B cell (primary cell): Measurements from ENCODE around the gene GPRC6A. TPM values are rescaled to one million over a fixed set of nuclear protein-coding genes. Genes with fewer than 3 reads are reported as not detected.

ENCODE experiments used
- ATAC-seq: fragments of 200-7000 bp; cut with Tn5 transposase; one replicate; pipeline ENCODE4 v1.10.0; 2021; ENCODE audit warnings: low read depth, mild to moderate bottlenecking, moderate number of reproducible peaks, moderate library complexity
- CTCF ChIA-PET: fragments of 350-600 bp; sonication (Branson Sonifier 250); formaldehyde crosslinking; loops from one replicate; lab custom pipeline; 2021; ENCODE audit warnings: antibody characterized with exemption, inconsistent platforms; lab: Charles Lee
- POLR2A ChIA-PET: fragments of 350-600 bp; sonication (Branson Sonifier 250); formaldehyde crosslinking; loops from one replicate; lab custom pipeline; 2021; ENCODE audit warnings: antibody characterized with exemption; lab: Charles Lee
- DNase-seq: peaks from one replicate; pipeline ENCODE4 v3.0.0; 2013
- H2AFZ ChIP-seq: 2 replicates; pipeline ENCODE4 v1.6.1; 2012; ENCODE audit warnings: mild to moderate bottlenecking, low read depth, low read length; ENCODE audit not compliant: insufficient read depth, poor library complexity, severe bottlenecking
- H3K27ac ChIP-seq, 2 donors: 1 replicate in 1 of 2; 2 replicates in 1 of 2; pipeline ENCODE4 v1.5.1; 2012 to 2013; ENCODE audit warnings: low read length in 2 of 2, mild to moderate bottlenecking in 2 of 2, moderate library complexity in 1 of 2
- H3K27me3 ChIP-seq, 4 experiments: fragments of 200-600 bp in 1 of 4; sonication (generic) in 1 of 4; replicated peaks in 1 of 4; 1 replicate in 2 of 4; 2 replicates in 2 of 4; pipeline versions ENCODE4 v1.6.1 to v1.7.0; 2013 to 2016; ENCODE audit warnings: low read length in 3 of 4, mild to moderate bottlenecking in 2 of 4, mixed read lengths in 1 of 4, moderate library complexity in 1 of 4; ENCODE audit not compliant: insufficient read depth in 4 of 4, control insufficient read depth in 3 of 4; ENCODE audit errors: control extremely low read depth in 1 of 4
- H3K36me3 ChIP-seq, 2 experiments: replicated peaks in 1 of 2; 1 replicate in 1 of 2; 2 replicates in 1 of 2; pipeline versions ENCODE4 v1.6.1 to v1.7.1; 2013; ENCODE audit warnings: low read length in 1 of 2; ENCODE audit not compliant: insufficient read depth in 2 of 2, control insufficient read depth in 1 of 2; ENCODE audit errors: control extremely low read depth in 1 of 2, extremely low read depth in 1 of 2
- H3K4me1 ChIP-seq, 2 donors: fragments of 200-600 bp in 1 of 2; sonication (generic) in 1 of 2; 1 replicate in 1 of 2; 2 replicates in 1 of 2; pipeline versions ENCODE4 v1.5.1 to v1.6.1; 2013 to 2017; ENCODE audit warnings: low read length in 2 of 2; ENCODE audit not compliant: control insufficient read depth in 2 of 2, insufficient read depth in 2 of 2
- H3K4me2 ChIP-seq: replicated peaks from 2 replicates; pipeline ENCODE3; 2012; ENCODE audit warnings: mild to moderate bottlenecking, low read depth, low read length; ENCODE audit not compliant: poor library complexity, severe bottlenecking
- H3K4me3 ChIP-seq, 5 experiments: fragments of 200-600 bp in 1 of 5; sonication (generic) in 1 of 5; 1 replicate in 3 of 5; 2 replicates in 2 of 5; pipeline versions ENCODE4 v1.5.1 to v1.7.0; 2011 to 2016; ENCODE audit warnings: low read length in 4 of 5, mild to moderate bottlenecking in 4 of 5, low read depth in 2 of 5, control low read depth in 1 of 5, moderate library complexity in 1 of 5; ENCODE audit not compliant: insufficient read depth in 1 of 5; ENCODE audit errors: control extremely low read depth in 1 of 5, extremely low read depth in 1 of 5
- H3K79me2 ChIP-seq: fragments of 200-600 bp; sonication (generic); one replicate; pipeline ENCODE4 v1.6.0; 2016; ENCODE audit warnings: low read length; ENCODE audit not compliant: control insufficient read depth, insufficient read depth
- H3K9ac ChIP-seq: fragments of 200-600 bp; sonication (generic); 2 replicates; pipeline ENCODE4 v1.6.1; 2017; ENCODE audit warnings: mild to moderate bottlenecking, low read length, moderate library complexity
- H3K9me3 ChIP-seq, 3 donors: one replicate each; pipeline versions ENCODE4 v1.6.1 to v1.7.1; 2013; ENCODE audit warnings: low read length in 2 of 3; ENCODE audit not compliant: control insufficient read depth in 2 of 3, insufficient read depth in 1 of 3; ENCODE audit errors: control extremely low read depth in 1 of 3
- H4K20me1 ChIP-seq: 2 replicates; pipeline ENCODE4 v1.6.0; 2012; ENCODE audit warnings: mild to moderate bottlenecking, low read length; ENCODE audit not compliant: insufficient read depth, control insufficient read depth, poor library complexity, severe bottlenecking
- H3K27ac Mint-ChIP-seq: one replicate; pipeline ENCODE4 v1.8.0; 2021; ENCODE audit warnings: mixed read lengths
- H3K27me3 Mint-ChIP-seq: one replicate; pipeline ENCODE4 v1.8.0; 2021; ENCODE audit warnings: mixed read lengths
- H3K4me1 Mint-ChIP-seq: one replicate; pipeline ENCODE4 v1.8.0; 2021; ENCODE audit warnings: mixed read lengths
- H3K4me3 Mint-ChIP-seq: one replicate; pipeline ENCODE4 v1.8.0; 2021; ENCODE audit warnings: mixed read lengths
- H3K9me3 Mint-ChIP-seq: one replicate; pipeline ENCODE4 v1.8.0; 2022; ENCODE audit warnings: mixed read lengths; ENCODE audit not compliant: insufficient read depth
- EZH2 ChIP-seq: IDR thresholded peaks from 2 replicates; pipeline ENCODE4 v1.6.1; 2012; ENCODE audit warnings: borderline replicate concordance, low read depth, mild to moderate bottlenecking, moderate library complexity, low read length; ENCODE audit not compliant: insufficient read depth, poor library complexity, severe bottlenecking
- WGBS: methylation state at CpG from one replicate; pipeline ENCODE4 v1.1.5; 2013; ENCODE audit warnings: missing lambda C conversion rate; ENCODE audit not compliant: insufficient coverage; 5-methylcytosine and 5-hydroxymethylcytosine counted together
- intact Hi-C: fragments of 100-400 bp; cut with micrococcal nuclease; formaldehyde crosslinking; loops from one replicate; pipeline ENCODE4 v1.10.0; 2022
- polyA plus RNA-seq: library from polyadenylated mRNA; depleted of rRNA; stranded (reverse); fragments of >200 nt; gene quantifications from 2 replicates; pipeline ENCODE4 v1.2.3, GENCODE V29; 2012
- total RNA-seq, 2 donors: library from RNA; stranded (reverse); fragments of 120-200 nt in 1 of 2; gene quantifications; 1 replicate in 1 of 2; 2 replicates in 1 of 2; pipeline versions ENCODE4 v1.2.3 to v1.2.4, GENCODE V29; 2013 to 2022
- TF ChIP-seq, protein P1 (sequence below): fragments of 200-600 bp; IDR thresholded peaks from one replicate; pipeline ENCODE4 v1.8.0; 2022; ENCODE audit warnings: antibody characterized with exemption, mild to moderate bottlenecking

Gene GPRC6A
- total and polyA plus RNA-seq, 2 donors (not counting 1 experiment from before 2014, with no cell fraction given), result not detected

DNA sequence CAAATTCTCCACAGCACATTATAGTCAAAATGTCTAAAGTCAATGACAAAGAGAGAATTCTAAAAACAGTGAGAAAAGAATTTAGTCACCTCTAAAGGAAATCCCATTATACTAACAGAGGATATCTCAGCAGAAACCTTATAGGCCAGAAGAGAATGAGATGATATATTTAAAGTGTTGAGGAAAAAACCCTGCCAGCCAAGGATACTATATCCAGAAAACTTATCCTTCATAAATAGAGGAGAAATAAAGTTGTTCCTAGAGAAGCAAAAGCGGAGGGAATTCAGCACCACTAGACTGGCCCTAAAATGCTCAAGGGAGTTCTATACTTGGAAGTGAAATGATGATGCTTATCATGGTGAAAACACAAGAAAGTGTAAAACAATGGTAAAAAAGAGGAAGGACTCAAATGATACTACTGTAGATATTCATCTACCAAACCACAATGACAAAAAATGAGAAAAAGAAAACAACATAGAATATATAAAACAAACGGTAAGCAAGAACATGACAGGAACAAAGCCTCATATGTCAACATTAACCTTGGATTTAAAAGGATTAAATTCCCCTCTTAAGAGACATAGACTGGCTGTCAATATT is 16.7 kb downstream of the GPRC6A start:
- Histone ChIP-seq H3K9ac (no peak overlapping the region), H4K20me1 (no peaks in the 10 kb centered on the region), H3K36me3 (no peaks in the 10 kb centered on the region), H3K27me3 (peaks cover 0 to 3% (median 0%) of the 10 kb centered on the region in 4 experiments), H3K4me2 (no peak overlapping the region), H3K9me3 (peaks cover 0 to 4% (median 0%) of the 10 kb centered on the region in 3 donors), H3K4me1 (no peaks in the 10 kb centered on the region), H2AFZ (no peak overlapping the region), H3K27ac (no peak overlapping the region), H3K4me3 (no peak overlapping the region), H3K79me2 (no peaks in the 10 kb centered on the region)
- Mint-ChIP-seq H3K27me3 (peaks cover 18% of the 10 kb centered on the region), H3K27ac (no peak overlapping the region), H3K4me1 (no peaks in the 10 kb centered on the region), H3K9me3 (peaks cover 7% of the 10 kb centered on the region), H3K4me3 (no peak overlapping the region)
- no CpG with 5 or more reads among the region's 2 CpGs for WGBS
- ChIA-PET POLR2A (no interaction called here), CTCF (no interaction called here)
- TF ChIP-seq, protein P1, sequence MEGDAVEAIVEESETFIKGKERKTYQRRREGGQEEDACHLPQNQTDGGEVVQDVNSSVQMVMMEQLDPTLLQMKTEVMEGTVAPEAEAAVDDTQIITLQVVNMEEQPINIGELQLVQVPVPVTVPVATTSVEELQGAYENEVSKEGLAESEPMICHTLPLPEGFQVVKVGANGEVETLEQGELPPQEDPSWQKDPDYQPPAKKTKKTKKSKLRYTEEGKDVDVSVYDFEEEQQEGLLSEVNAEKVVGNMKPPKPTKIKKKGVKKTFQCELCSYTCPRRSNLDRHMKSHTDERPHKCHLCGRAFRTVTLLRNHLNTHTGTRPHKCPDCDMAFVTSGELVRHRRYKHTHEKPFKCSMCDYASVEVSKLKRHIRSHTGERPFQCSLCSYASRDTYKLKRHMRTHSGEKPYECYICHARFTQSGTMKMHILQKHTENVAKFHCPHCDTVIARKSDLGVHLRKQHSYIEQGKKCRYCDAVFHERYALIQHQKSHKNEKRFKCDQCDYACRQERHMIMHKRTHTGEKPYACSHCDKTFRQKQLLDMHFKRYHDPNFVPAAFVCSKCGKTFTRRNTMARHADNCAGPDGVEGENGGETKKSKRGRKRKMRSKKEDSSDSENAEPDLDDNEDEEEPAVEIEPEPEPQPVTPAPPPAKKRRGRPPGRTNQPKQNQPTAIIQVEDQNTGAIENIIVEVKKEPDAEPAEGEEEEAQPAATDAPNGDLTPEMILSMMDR, result no peak
- TF ChIP-seq EZH2, result no peak
- intact Hi-C loops, result no loop called here
- ATAC-seq, result no peak
- DNase-seq, result no peak

DNA sequence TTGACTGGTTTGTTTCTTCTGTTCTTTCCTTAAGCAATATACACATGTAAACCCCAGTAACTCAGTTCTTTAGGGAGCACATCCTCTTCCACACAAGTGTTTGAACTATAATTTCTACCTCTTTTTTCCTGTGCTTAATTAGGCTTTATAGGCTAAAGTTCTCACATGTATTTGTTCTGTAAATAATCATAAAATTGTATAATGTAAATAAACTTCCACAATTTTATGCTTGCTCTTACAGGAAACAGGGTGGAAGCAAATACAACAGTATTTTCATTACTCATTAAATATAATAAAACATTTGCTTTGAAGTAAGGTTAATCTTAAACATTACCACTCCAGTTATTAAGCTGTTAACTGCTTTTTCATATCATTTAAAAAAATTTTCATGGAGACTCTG is 26.9 kb downstream of the GPRC6A start:
- Histone ChIP-seq H2AFZ (no peak overlapping the region), H3K9ac (no peak overlapping the region), H3K36me3 (no peaks in the 10 kb centered on the region), H3K27ac (no peak overlapping the region), H3K79me2 (no peaks in the 10 kb centered on the region), H3K27me3 (no peaks in the 10 kb centered on the region), H3K4me1 (no peaks in the 10 kb centered on the region), H3K4me3 (no peak overlapping the region), H4K20me1 (no peaks in the 10 kb centered on the region), H3K4me2 (no peak overlapping the region), H3K9me3 (no peaks in the 10 kb centered on the region)
- H3K27ac Mint-ChIP-seq, result no peak overlapping the region
- intact Hi-C loops, result no loop called here
- ATAC-seq (no peak), DNase-seq (no peak)
- CTCF ChIA-PET, result no interaction called here
- H3K27me3 Mint-ChIP-seq, result peaks cover 28% of the 10 kb centered on the region
- H3K4me3 Mint-ChIP-seq, result no peak overlapping the region
- no peaks in the 10 kb centered on the region for H3K4me1 Mint-ChIP-seq
- H3K9me3 Mint-ChIP-seq, result no peaks in the 10 kb centered on the region
- TF ChIP-seq, protein P1, result no peak
- no peak for TF ChIP-seq EZH2
- POLR2A ChIA-PET, result no interaction called here
